NCI-H2081 treated with DMSO at 0.1 percent for 48 hours (cell line): Measurements from ENCODE around the gene SMYD1.

Experiments used
- DNase-seq: peaks from one replicate; lab custom pipeline; 2025; lab: John Stamatoyannopoulos, UW

SMYD1 gene

GRCh38 chr2:88122141-88122884, 54.7 kb downstream of the SMYD1 start:
- no peak for DNase-seq

- DNase-seq: no peak
Measured at GRCh38 chr2:88123164-88123974, 55.7 kb downstream of the SMYD1 start.

- no peak for DNase-seq
Measured at GRCh38 chr2:88123975-88124917, 56.6 kb downstream of the SMYD1 start.

GRCh38 chr2:88125344-88125923, 57.8 kb downstream of the SMYD1 start:
- no peak for DNase-seq

GRCh38 chr2:88125924-88126771, 58.5 kb downstream of the SMYD1 start:
- DNase-seq: no peak

- DNase-seq: no peak
Measured at GRCh38 chr2:88126772-88127637, 59.4 kb downstream of the SMYD1 start.

- DNase-seq: no peak
Measured at GRCh38 chr2:88127638-88127887, 59.9 kb downstream of the SMYD1 start.

- DNase-seq: no peak
Measured at GRCh38 chr2:88127888-88128653, 60.4 kb downstream of the SMYD1 start, which contains the start of gene FABP1. Gene FABP1, minus strand, starts transcription at chr2:88128062. Its CDS starts 45 bp downstream, at chr2:88128017.

GRCh38 chr2:88128654-88129312, 61.2 kb downstream of the SMYD1 start:
- DNase-seq: no peak

- DNase-seq: no peak
Measured at GRCh38 chr2:88129313-88129959, 61.8 kb downstream of the SMYD1 start.

GRCh38 chr2:88131201-88131998, 63.8 kb downstream of the SMYD1 start:
- no peak for DNase-seq

- no peak for DNase-seq
Measured at GRCh38 chr2:88131999-88132368, 64.4 kb downstream of the SMYD1 start.

- no peak for DNase-seq
Measured at GRCh38 chr2:88133875-88134274, 66.2 kb downstream of the SMYD1 start.

GRCh38 chr2:88136817-88137216, 69.2 kb downstream of the SMYD1 start:
- DNase-seq: no peak

GRCh38 chr2:88137833-88138232, 70.2 kb downstream of the SMYD1 start:
- DNase-seq: no peak

GRCh38 chr2:88139203-88139702, 71.6 kb downstream of the SMYD1 start:
- DNase-seq: no peak

GRCh38 chr2:88139804-88140203, 72.2 kb downstream of the SMYD1 start:
- DNase-seq: no peak
